WTC11 (cell line): ENCODE data around the gene SURF6.

Source experiments
- CTCF ChIP-seq: fragments of 200-600 bp; IDR thresholded peaks from 2 replicates; pipeline ENCODE4 v1.8.0; 2022; ENCODE audit warnings: antibody characterized with exemption
- MAX ChIP-seq: sonication (generic); formaldehyde crosslinking; IDR thresholded peaks from 2 replicates; pipeline ENCODE4 v1.8.0; 2022; ENCODE audit warnings: mild to moderate bottlenecking, missing genetic modification reagents
- OVOL2 ChIP-seq: fragments of 250-450 bp; sonication (Bioruptor Pico); IDR thresholded peaks from 2 replicates; pipeline ENCODE4 v1.9.0; 2021; ENCODE audit warnings: mild to moderate bottlenecking, borderline replicate concordance
- RELA ChIP-seq: sonication (generic); formaldehyde crosslinking; IDR thresholded peaks from 2 replicates; pipeline ENCODE4 v1.8.1; 2022; ENCODE audit warnings: missing genetic modification reagents, mild to moderate bottlenecking, borderline replicate concordance

GRCh38 chr9:133382507-133383141 lies 46.6 kb upstream of the SURF6 start:
- no peak for TF ChIP-seq CTCF
- no peak for TF ChIP-seq OVOL2 (CRISPR knock-in tag)
- TF ChIP-seq MAX (CRISPR knock-in tag) = no peak
- no peak for TF ChIP-seq RELA (CRISPR knock-in tag)
